DMS114 treated with DMSO at 0.1 percent for 48 hours (cell line): Measurements from ENCODE around the gene HOXB6.

Experiments used
- DNase-seq: peaks from one replicate; lab custom pipeline; 2025; ENCODE audit not compliant: unreplicated experiment; lab: John Stamatoyannopoulos, UW

Gene HOXB6

DNA sequence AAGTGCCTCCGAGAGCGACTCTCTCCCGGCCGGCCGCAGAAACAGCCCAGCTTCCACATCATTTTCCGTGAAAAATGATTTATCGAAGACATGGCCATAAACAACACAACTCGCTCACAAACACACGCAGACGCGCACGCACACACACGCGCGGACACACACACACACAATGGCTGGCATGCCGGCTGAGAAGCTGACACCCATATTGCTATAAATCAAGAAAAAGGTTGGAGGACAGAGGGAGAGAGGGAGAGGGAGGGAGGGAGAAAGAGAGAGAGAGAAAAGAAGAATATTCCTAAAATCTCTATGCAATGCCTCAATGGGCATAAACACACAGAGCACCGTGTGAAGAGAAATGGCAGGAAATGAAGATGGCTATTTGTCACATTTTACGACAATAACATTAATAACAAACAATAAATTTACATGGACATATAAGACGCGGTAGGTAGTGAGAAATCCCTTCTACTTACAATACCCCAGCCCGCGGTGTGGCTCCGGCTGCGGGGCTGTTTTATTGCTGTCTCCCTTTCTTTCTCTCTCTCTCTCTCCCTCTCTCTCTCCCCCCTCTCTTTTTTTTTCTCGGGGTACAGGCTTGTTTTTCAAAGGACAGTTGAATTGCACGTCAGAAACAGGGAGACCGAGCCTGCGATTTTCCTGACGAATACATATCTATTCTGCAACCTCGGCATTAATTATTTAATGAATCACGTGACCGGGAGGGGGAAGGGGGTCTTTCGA lies 36.1 kb downstream of the HOXB6 start:
- DNase-seq, result no peak

DNA sequence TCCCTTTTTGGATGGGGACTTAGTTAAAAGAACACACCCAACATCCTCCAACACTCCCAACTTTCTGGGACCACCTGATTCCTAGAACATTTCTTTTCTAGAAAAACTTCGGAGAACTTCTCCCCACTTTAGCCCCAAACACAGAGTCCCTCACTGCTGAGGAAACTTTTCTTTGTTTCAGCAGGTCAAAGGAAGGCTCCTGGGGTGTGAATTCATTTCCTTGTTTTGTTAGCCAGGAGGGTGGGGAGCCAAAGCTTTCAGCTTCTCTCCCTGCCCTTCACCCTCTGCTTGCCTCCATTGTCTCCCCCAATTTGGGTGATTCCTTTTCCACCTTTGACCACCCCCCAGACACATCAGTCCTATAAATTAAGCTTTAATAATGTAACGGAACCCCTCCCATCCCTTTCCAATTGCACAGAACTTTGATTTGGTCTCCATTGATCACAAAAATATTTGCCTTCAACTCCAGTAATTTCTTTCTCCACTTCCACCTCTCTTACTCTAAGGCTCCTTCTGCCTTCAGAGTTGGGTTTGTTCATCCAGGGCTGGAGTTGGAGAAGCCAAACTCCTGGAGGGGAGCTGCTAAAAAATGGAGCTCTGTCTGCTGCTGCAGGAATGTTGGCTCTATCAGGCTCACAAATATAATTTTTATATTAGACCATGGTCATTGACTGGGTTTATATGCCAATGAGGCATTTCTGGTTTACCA lies 37.0 kb downstream of the HOXB6 start:
- no peak for DNase-seq

DNA sequence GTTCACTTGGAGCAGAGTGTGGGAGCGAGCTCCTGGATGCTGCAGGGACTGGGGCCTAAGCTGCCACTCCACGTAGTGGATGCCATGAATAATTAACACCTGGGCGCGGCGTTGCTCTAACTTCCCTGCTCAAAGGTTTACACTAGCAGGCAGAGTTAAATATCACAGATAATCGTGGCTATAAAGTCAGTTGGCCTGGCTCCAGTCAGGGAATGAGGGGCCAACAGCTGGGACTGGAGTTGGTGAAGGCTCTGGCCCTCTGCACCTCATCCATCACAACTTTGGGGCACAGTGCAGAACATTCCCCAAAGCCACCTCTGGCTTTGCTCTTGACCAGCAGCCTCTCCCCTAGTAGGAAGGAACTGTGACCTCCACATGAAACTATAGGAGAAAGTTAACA lies 37.6 kb downstream of the HOXB6 start:
- no peak for DNase-seq

DNA sequence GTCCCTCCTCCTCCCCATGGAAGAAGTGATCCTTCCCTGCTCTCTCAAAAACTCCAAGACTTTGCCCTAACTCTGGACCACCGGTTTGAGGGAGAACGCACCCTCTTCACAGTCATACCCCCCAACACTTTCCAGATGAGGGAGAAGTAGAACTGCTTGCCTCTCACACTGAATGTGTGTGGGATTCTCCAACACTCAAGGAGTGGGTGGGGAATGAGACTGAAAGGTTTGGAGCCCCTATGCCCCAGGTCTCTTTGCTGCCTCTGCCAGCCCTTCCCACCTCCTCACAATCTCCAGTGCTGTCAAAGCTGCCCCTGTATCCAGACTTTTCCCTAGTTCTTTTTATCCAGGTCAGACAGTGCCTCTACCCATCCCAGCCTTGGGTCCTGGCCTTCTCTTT lies 38.1 kb downstream of the HOXB6 start:
- no peak for DNase-seq

DNA sequence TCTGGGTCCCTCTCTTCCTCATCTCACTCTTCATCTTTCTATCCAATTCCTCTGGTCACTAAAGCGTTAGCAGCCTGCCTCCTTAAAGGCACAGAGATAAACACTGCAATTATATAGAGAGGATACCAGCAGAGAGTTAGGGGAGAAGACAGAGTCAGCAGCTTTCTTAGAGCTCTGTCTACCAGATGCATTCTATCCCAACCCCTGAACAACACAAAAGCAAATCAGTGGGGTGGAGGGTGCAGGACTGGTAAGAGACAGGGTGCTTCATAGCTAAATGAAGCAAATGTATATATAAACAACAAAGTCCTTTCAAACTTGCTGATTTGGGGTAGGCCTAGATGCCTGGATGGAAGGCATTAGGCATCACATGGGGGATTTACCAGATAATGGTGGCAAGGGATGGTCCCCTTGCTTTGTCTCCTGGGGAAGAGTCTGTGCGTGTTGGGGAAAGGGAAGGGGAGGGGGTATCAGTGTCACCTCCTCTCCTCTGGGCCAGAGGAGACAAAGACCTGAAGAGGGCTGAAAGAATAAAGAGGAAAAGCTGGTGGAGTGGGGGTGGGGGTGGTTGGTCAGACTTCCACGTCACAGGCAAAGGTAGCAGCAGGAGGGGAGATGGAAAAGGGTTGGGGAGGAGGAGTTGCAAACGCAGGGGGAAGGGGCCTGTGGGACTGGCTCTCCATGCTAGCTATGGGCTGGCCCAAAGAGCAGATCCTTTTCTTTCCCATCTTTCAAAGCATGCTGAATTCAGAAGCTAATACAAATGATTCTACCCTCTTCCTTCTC lies 38.7 kb downstream of the HOXB6 start:
- no peak for DNase-seq

DNA sequence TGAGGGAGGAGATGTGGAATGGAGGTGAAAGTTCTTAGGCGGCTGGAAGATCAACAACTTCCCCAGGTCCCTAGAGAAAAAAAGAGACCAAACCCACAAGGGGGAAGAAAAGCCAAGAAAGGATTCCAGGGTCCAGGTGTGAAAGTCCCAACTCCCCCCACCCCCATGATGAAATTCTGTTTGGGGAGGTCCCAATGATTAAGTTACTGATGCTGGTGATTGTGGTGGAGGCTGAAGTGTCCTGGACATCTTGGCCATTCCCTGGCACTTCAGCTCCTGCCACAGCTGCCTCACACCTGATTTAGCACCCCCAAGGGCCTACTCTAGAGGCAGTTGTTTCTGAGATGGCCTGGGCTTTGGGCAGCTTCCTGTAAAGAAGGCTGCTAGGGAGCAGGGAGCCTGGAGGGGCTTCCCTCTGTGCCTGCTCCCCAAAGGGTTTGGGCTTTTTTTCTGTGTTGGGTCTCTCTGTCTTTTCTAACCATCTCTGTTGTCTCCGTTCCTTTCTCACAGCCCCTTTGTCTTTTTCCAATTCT lies 39.7 kb downstream of the HOXB6 start:
- DNase-seq, result no peak

DNA sequence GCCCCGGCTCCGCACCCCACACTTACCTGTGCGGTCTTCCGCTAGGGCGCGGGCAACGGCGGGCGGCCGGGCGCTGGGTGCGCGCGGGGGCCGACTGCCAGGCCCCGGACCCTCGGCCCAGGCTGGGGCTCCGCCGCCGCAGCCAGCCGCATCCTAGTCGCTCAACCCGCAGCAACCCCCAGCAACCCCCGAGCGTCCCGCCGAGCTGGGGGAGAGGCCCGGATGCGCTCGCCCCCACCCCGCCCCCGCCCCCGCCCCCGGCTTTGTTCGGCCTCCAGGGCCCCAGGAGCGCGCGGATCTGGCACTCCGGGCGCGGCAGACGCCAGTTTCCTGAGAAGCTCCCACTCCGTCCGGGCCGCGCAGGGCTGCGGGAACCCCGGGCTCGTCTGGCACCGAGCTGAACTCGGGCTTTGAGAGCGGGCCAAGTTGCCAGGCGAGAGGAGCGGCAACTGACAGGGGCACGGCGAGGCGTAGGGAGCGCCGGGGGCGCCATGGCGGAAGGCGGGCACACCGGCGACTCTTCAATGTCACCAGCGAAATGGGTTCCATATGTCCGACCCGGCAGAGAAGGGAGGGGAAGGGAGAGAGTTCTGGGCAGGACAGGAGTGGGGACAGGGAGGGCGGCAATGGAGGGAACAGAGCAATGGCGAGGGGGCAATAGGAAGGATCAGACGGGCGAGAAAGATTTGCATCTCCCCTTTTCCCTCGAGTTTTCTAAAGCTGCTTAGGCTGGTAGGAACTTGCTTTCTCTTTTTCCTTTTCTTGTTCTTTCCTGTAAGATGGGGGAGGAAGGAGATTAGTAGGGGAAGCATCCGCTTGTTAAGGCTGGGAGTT lies 40.4 kb downstream of the HOXB6 start:
- DNase-seq, result no peak

DNA sequence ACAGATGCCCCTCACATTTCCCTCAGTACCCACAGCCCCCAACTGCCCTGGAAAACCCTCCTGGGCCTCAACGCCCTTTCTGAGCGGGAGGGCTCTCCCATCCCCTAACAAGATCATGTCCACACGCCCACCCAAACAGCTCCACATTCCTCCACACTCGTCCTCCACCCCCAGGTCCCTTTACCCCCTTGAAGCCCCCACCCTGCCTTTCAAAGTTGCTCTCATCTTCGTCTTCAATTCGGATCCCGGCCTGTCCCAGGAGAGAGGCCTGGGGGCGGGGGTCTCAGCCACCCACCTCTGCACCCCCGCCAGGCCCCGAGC lies 41.0 kb downstream of the HOXB6 start:
- no peak for DNase-seq

DNA sequence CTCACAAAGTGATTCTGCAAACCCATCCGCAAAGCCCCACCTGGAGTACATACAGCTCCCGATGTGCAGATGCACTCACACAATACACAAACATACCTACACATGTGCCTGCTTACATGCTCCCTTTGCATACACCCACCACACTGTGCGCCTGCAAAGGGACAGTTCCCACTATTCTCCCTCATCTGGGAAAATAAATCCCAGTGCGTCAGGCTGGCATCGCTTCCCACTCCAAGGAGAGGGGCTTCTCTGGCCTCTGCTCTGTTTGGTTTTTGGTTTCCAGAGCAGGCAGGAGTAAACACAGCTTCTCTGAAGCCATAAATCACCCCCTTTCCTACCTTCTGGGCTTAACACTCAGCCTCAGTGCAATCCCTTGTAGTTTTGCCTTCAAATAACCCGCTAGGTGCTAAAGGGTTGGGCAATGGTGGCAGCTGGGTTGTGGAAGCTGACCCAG lies 41.4 kb downstream of the HOXB6 start:
- no peak for DNase-seq

DNA sequence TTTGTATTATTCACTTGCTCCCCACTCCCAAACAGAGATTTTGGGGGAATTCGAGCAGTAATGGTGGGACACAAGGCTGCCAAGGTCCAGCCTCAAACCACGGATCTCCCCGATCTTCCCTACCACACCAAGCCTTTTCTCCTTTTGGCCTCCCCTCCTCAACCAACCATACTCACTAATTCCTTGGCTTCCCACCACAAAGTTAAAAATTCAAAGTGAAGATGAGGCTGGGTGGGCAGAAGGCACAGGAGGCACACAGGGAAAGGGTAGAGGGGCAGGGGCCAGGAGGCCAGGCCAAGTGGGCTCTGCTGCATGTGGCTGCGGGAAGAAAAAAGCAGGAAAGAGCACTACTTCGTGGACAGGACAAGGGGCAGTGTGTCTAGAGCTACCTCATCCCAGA lies 41.9 kb downstream of the HOXB6 start:
- DNase-seq, result no peak

DNA sequence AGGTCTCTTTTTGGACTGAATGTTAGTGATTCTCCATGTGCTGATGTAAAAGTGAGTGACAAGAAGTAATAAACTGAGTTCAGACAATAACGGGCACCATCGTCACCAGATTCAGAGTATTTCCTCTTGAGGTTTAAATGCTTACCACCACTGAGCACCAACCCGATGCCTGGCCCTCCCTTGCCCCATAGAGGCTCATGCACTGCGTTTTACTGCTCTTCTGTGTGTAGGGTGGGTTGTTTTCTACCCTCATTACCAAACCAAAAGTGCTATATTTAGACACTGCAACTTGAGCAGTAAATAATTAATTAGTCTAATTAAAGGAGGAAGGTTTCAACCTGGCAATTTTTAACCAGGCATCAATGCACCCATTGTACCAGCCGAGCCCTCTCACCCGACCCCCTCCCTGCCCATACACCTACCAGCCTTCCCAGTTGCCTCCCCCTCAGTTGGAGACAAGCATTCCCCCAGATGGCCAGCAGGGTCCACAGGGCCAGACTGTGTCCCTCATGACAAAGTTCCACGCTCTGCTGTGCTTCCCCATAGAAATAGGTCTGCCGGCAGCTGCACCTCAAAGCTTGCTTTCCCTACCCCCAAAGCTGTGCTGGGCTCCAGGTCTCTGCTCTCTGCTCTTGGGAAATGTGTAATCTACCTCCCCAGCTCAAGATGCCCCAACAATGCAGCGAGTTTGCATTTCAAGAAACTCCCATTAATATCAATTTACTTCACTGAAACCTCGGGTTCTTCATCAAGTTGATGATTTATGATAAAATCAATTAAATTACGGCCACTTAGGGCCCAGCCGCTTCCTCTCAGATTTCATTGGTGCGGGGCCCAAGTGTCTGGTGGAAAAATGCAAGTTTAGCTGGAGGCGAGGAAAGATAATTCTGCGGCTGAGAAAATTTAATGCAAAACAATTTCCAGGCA lies 42.6 kb downstream of the HOXB6 start:
- DNase-seq, result no peak

DNA sequence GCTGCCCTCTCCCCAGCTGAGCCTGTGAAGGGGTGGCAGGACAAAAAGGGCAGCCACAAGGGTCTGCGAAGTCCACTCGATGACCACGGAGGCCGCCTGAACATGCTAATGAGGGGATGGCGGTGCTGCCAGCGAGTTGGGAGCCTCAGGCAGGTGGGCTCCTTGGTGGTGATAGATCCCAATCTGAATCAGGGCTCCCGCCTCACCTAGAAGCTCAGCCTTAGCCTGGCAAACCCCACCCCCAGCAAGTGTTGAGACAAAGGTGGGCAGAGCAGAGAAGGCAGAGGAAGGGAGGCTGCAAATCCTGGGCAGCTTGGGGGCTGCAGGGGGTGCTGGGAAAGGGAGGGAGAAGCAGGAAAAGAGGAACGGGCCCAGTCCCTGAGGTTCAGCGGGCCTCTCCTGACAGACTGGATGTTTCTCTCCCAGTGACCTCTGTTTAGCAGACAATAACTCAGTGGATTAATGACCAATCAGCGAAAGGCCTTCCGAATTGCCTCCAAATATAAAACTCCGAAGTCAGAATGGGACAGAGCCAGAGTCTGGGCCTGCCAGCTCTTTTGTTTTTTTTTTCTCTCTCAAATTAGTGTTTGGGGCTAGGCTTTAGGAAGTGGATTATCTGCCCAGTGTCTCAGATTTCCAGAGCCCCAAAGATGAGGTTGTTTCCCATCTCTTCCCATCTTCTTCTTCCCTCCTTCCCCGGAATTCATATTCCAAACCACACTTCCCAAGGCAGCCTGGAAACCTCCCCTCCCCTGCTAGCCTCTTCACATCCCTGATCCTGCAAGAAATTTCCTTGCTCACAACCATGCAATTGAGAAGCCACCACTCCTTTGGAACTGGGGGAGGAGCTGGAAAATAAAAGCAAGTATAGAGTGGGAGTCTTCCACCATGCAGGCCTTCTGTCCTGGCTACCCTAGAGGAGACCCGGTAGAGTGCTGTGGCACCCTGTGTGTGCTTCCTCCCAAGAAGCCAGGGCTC lies 44.7 kb downstream of the HOXB6 start:
- no peak for DNase-seq

DNA sequence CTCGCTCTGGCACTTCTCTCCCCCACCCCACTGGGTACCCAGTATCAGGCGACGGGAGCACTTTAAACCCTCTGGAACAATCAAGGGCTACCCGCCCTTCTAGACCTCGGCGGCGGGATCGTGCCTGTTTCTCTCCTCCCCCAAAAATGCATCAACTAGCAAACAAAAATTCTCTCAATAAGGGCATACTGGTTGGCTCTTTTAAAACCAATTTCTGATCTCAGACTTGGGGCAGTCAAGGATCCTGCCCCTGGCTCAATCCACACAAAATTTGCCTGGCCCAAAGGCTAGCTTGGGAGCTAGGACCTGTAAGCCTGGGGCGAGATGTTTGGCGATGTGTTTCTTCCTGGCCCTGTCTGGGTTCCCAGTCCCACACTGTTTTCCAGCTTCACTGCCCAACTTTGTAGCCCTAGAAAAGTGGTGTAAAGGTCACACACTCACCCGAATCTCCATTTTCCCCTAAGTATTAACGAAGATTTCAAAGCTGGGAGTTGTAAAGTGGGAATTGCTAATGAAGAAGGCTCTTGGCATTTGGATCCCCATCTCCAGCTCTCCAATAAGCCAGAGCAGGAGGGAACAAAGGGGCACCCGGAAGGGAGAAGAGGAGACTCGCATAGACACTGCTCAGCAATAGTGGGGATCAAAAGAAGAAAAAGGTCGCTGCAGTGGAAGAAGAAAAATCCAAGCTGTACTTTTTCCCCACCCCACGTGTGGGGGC lies 45.5 kb downstream of the HOXB6 start:
- DNase-seq, result no peak

DNA sequence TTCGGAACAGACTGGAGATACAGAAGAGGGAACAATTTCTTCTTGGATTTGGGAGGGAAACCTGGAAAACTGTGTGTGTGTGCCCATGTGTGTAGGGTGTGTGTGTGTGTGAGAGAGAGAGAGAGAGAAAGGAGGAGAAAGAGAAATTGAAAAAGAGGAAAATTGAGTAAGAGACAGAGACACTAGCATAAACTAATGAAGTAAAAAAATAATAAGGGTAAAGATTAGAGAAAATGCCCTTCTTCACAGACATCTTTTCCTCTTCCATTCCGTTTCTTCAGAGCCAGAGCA lies 46.0 kb downstream of the HOXB6 start:
- DNase-seq, result no peak

DNA sequence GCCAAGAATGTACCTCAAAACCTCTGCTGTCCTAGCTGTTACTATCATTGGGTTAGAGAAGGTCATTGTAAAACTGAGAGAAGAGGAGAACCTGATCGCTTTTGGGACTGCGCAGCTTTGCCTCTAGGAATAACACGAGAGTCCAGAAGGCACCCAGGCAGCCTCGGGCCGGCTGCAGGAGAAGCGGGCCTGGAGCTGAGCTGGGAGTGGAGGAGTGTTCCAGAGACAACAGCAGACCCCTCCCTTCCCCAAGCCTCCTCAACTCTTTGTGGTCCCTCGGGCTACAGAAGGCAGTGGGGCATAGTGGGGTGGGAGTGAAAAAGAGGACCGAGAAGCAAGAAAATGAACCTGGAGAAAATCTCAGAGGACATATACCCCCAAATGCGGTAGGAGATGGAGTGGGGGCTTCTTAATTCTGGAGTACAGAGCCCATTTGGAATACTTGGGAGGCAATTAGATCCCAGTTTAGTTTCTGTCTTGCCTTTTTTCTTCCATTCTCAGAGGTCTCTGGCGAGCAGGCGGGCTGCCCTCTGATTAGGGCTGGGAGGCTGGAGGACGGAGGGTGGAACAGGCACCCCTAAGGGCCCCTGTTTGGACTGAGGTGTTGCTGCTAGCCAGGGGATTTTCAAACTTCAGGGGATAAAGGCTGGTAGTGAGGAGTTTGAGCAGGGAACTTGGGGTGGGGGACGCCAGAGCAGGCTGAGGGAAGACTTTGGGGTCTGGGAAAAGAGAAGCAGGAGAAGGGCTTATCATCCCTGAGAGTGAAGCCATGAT lies 46.5 kb downstream of the HOXB6 start:
- no peak for DNase-seq

DNA sequence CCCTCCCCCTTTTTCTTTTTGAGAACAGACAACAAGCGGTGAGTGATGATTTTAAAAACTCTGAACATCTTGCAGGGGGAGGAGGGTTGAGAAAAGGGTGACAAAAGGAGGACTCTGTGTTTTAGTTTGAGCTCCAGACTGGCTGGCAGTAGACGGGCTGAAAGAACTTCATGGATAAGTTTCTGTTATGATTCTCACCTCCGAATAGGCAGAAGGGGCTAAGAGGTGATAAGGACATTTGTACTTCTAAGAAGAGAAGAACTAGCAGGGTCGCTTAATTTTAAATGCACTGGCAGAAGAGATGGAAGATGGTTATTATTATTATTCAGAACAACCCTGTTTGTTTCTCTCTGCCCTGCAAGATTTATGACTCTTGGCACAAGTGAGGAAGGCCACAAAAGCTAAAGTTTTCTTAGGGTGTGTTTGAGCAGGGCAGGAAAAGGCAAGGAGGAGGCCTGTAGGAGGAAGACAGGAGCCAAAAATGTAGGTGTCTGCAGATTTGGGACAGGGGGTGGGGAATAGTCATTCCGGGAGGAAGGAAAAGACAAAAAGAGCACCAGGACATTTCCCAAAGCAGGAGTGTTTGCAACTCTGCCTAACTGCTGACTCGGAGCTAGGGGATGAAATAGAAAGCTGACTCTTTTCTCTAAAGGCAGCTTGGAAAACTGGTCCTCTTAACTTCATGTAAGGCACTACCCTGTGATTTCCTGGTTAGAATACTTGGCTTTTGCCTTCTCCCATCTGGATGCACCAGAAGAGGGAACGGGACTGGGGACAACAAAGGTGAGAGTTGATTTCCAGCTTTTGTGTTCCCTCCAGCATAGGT lies 48.0 kb downstream of the HOXB6 start:
- no peak for DNase-seq

DNA sequence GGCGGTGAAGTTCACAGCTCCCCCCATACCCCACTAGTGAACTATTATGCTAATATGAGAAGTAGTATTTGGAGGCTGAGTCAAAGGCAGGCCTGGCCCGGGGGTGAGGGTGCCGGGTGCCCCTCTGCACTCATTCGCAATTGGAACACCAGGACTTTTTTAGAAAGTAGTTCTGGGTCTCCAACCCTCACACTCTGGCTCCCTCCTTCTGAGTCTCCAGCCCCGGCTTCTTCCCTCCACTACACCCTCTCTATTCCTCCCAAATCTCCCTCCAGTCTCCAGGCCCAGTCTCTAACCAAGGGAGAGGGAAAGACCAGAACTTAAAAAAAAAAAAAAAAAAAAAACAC lies 48.6 kb downstream of the HOXB6 start:
- no peak for DNase-seq
